Tibial nerve (tissue), 4 donors: ENCODE measurements around the gene ZNF709. TPM values are rescaled to one million over a fixed set of nuclear protein-coding genes. Genes with fewer than 3 reads are reported as not detected.

ENCODE experiments used
- DNase-seq, 2 donors: peaks; one replicate each; pipeline ENCODE4 v3.0.0-alpha.2; 2019; ENCODE audit warnings: low spot score in 2 of 2
- H3K27ac ChIP-seq, 4 donors: fragments of 200-600 bp; sonication (generic) in 3 of 4; one replicate each; pipeline ENCODE4 v1.5.1; 2017 to 2019; ENCODE audit warnings: mild to moderate bottlenecking in 1 of 4
- H3K27me3 ChIP-seq, 2 donors: fragments of 200-600 bp; sonication (generic) in 1 of 2; one replicate each; pipeline versions ENCODE4 v1.5.1 to v1.6.0; 2017 to 2019
- H3K36me3 ChIP-seq, 3 donors: fragments of 200-600 bp; sonication (generic); one replicate each; pipeline ENCODE4 v1.5.1; 2018 to 2019
- H3K4me1 ChIP-seq, 4 donors: fragments of 200-600 bp; sonication (generic) in 3 of 4; one replicate each; pipeline ENCODE4 v1.5.1; 2017 to 2019
- H3K4me3 ChIP-seq, 4 donors: fragments of 200-600 bp; sonication (generic) in 3 of 4; one replicate each; pipeline ENCODE4 v1.5.1; 2017 to 2019; ENCODE audit warnings: mild to moderate bottlenecking in 1 of 4, moderate library complexity in 1 of 4
- H3K9me3 ChIP-seq, 4 donors: fragments of 200-600 bp; sonication (generic) in 3 of 4; one replicate each; pipeline ENCODE4 v1.5.1; 2017 to 2019
- EP300 ChIP-seq, 2 donors: sonication (generic); formaldehyde crosslinking; IDR thresholded peaks; one replicate each; pipeline ENCODE4 v1.6.1; 2017; ENCODE audit warnings: antibody characterized with exemption in 2 of 2, mild to moderate bottlenecking in 1 of 2
- POLR2A ChIP-seq, 2 donors: fragments of 450-650 bp; IDR thresholded peaks; one replicate each; pipeline ENCODE4 v1.6.1; 2017; ENCODE audit warnings: antibody characterized with exemption in 2 of 2, mild to moderate bottlenecking in 2 of 2, moderate library complexity in 2 of 2
- WGBS, 2 donors: methylation state at CpG; one replicate each; pipeline ENCODE4 v1.1.5; 2018; 5-methylcytosine and 5-hydroxymethylcytosine counted together
- total RNA-seq, 4 donors: library from RNA; depleted of rRNA; stranded (reverse); fragments of >200 nt; gene quantifications; one replicate each; pipeline ENCODE4 v1.1.0, GENCODE V29; 2016
- TF ChIP-seq, protein P1 (sequence below), 5 experiments: fragments of 200-600 bp in 3 of 5; fragments of 450-650 bp in 2 of 5; sonication (generic) in 3 of 5; IDR thresholded peaks; one replicate each; pipeline ENCODE4 v1.5.1; 2016 to 2019; ENCODE audit warnings: antibody characterized with exemption in 5 of 5, mild to moderate bottlenecking in 3 of 5, moderate library complexity in 2 of 5

ZNF709 gene
- total RNA-seq, 4 donors from 2014 or later = 2.9 to 4.8 (median 4.5) TPM

DNA sequence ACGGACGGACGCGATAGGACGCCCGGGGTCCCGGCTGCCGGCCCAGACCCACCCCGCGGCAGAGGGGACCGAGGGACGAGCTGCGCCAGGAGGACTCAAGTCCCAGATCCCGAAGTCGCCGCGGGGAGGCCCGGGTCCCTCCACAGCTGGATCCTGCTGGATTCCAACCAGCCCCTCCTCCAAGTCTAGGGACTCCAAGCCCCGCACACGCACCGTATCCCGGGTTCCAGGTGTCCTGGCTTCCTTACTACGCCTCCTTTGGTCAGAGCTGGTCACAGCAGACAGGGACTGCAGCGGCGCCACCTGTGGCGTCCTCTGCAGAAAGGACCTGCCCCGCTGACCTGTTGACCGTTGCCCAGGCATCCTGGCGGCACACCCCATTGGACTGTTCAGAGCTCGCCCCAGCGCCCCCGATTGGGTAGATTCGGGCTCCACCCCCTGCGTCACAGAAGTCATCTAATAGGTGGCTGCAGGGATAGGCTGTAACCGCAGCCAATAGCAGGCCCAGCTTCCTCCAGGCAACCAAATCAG lies 29.0 kb upstream of the ZNF709 start:
- no peak overlapping the region for H3K27ac ChIP-seq
- no peaks in the 10 kb centered on the region for H3K4me1 ChIP-seq
- WGBS, 2 donors = 22 to 23% methylated on average over 21 to 34 of the region's 35 CpGs
- H3K4me3 ChIP-seq = no peak overlapping the region
- H3K9me3 ChIP-seq = peaks cover 0 to 60% (median 11%) of the 10 kb centered on the region in 4 donors
- peaks cover 0 to 20% (median 0%) of the 10 kb centered on the region in 3 donors for H3K36me3 ChIP-seq
- no peaks in the 10 kb centered on the region for H3K27me3 ChIP-seq
- no peak for TF ChIP-seq POLR2A (IDR thresholded peaks at IDR 0.05)
- TF ChIP-seq, protein P1, sequence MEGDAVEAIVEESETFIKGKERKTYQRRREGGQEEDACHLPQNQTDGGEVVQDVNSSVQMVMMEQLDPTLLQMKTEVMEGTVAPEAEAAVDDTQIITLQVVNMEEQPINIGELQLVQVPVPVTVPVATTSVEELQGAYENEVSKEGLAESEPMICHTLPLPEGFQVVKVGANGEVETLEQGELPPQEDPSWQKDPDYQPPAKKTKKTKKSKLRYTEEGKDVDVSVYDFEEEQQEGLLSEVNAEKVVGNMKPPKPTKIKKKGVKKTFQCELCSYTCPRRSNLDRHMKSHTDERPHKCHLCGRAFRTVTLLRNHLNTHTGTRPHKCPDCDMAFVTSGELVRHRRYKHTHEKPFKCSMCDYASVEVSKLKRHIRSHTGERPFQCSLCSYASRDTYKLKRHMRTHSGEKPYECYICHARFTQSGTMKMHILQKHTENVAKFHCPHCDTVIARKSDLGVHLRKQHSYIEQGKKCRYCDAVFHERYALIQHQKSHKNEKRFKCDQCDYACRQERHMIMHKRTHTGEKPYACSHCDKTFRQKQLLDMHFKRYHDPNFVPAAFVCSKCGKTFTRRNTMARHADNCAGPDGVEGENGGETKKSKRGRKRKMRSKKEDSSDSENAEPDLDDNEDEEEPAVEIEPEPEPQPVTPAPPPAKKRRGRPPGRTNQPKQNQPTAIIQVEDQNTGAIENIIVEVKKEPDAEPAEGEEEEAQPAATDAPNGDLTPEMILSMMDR (IDR thresholded peaks at IDR 0.05) = no peak
- TF ChIP-seq EP300 (IDR thresholded peaks at IDR 0.05) = no peak
- no peak for DNase-seq

DNA sequence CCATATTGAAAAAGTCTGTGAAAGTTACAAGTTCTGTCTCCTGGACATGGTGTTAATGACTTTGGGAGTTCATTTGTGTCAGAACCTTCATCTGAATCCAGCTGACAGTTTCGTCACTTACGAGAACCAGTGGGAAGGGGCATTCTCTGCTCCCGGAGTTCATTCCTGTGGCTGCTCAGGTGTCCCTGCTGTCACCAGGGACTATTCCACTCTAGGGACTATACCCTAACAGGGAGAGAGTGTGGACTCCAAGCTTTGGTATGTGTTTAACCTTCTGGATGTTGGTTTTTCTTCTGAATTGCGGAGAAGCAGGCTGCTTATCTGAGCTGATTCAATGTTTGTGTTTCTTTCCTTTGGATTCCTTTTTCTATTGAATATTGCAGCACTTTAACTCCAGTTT lies 12.4 kb upstream of the ZNF709 start:
- H3K27ac ChIP-seq = no peak overlapping the region
- WGBS, 2 donors = 86 to 91% methylated on average over 4 of the region's 4 CpGs

DNA sequence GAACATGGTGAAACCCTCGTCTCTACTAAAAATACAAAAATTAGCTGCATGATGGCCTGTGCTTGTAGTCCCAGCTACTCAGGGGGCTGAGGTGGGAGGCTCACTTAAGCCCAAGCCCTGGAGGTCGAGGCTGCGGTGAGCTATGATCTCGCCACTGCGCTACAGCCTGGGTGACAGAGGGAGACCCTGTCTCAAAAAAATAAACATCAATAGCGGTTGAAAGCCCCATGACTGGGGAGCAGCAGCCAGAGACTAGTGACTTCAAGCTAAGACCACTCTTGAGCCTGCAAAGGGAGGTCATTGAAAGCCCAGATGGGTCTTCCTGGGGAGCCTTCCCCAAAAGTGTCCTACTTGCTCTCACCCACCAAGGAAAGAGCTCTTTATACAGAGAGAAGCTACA lies 11.9 kb upstream of the ZNF709 start:
- Histone ChIP-seq H3K9me3 (no peaks in the 10 kb centered on the region), H3K27me3 (no peaks in the 10 kb centered on the region), H3K4me1 (peaks cover 0 to 12% (median 5%) of the 10 kb centered on the region in 4 donors), H3K36me3 (no peaks in the 10 kb centered on the region), H3K27ac (peak overlapping the region in 1 of 4 donors; percentile 94), H3K4me3 (no peak overlapping the region)
- 79 to 87% methylated on average over 6 of the region's 6 CpGs for WGBS, 2 donors
- no peak for DNase-seq
- TF ChIP-seq, protein P1 (IDR thresholded peaks at IDR 0.05) = no peak
- TF ChIP-seq EP300 (IDR thresholded peaks at IDR 0.05) = no peak
- no peak for TF ChIP-seq POLR2A (IDR thresholded peaks at IDR 0.05)

More for the DNA sequence above, 12.4 kb upstream of the ZNF709 start:
- TF ChIP-seq, protein P1 (IDR thresholded peaks at IDR 0.05) = no peak
- TF ChIP-seq EP300 (IDR thresholded peaks at IDR 0.05) (no peak), POLR2A (IDR thresholded peaks at IDR 0.05) (no peak)
- H3K4me1 ChIP-seq = peaks cover 0 to 12% (median 5%) of the 10 kb centered on the region in 4 donors
- no peaks in the 10 kb centered on the region for H3K27me3 ChIP-seq
- no peak for DNase-seq
- no peak overlapping the region for H3K4me3 ChIP-seq
- no peaks in the 10 kb centered on the region for H3K36me3 ChIP-seq
- no peaks in the 10 kb centered on the region for H3K9me3 ChIP-seq

DNA sequence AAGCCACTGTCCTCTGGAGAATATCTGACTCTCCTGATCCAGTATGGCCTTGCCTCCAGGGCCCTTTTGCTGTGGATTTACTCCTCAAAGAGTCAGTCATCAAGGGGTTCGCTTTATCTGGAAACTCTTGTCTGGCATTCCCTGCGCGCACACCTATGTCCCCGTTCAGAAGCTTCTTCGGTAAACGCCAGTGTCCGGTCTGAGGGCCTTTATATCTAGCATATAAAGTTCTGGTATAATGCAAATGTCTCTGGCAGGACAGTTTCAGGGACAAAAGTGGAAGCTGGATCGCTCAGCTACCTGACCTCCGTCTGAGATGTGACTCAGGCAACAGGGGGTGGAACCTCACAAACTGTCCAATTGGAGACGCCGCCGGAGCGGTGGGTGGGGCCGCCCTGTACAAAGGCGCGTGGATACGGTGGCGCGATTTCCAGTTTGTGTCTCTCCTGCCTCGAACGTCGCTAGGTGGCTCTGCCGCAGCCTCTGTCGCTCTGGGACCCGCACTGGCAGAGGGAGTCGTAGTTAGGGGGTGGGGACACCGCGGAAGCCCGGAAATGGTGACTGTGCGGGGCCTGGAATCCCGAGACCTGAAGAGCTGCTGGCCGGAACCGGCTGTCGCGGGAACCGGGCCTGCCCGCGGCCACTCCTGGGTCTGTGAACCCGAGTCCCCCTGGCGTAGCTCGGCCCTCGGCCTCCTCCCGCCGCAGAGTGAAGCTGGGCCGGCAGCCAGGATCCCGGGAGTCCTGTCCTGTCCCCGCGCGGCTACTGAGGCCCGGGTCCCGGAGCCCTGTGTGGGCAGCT lies 10.6 kb upstream of the ZNF709 start:
- peak overlapping the region; percentile 67 to 94 (median 88) for H3K27ac ChIP-seq
- H3K4me1 ChIP-seq = peaks cover 0 to 12% (median 5%) of the 10 kb centered on the region in 4 donors
- H3K4me3 ChIP-seq = peak overlapping the region; percentile 49 to 84 (median 67)
- TF ChIP-seq, protein P1 (IDR thresholded peaks at IDR 0.05) = peak; percentile 28 to 66 (median 41)
- TF ChIP-seq EP300 (IDR thresholded peaks at IDR 0.05) = peak; percentile 69 to 93
- TF ChIP-seq POLR2A (IDR thresholded peaks at IDR 0.05) = peak; percentile 58 to 78
- H3K27me3 ChIP-seq = no peaks in the 10 kb centered on the region
- WGBS, 2 donors = 4 to 9% methylated on average over 9 to 30 of the region's 51 CpGs
- peak; percentile 81 to 91 for DNase-seq
- H3K9me3 ChIP-seq = no peaks in the 10 kb centered on the region
- no peaks in the 10 kb centered on the region for H3K36me3 ChIP-seq
